H9 (cell line): ENCODE measurements around the gene DNAAF5. TPM values are rescaled to one million over a fixed set of nuclear protein-coding genes. Genes with fewer than 3 reads are reported as not detected.

Experiments
- DNase-seq: peaks from one replicate; pipeline ENCODE4 v3.0.0-alpha.2; 2017
- H2AFZ ChIP-seq: one replicate; pipeline ENCODE4 v1.6.1; 2013; ENCODE audit warnings: mild to moderate bottlenecking, low read length, control low read depth, moderate library complexity
- H2AK5ac ChIP-seq: 2 replicates; pipeline ENCODE4 v1.6.1; 2013; ENCODE audit warnings: low read length, control low read depth, mixed read lengths; ENCODE audit not compliant: insufficient read length
- H2BK120ac ChIP-seq: one replicate; pipeline ENCODE4 v1.6.1; 2013; ENCODE audit warnings: low read depth, mild to moderate bottlenecking, low read length, control low read depth, inconsistent platforms; ENCODE audit not compliant: poor library complexity, severe bottlenecking
- H2BK12ac ChIP-seq: 2 replicates; pipeline ENCODE4 v1.6.1; 2013; ENCODE audit warnings: low read length, control low read depth, mixed read lengths, low read depth; ENCODE audit not compliant: insufficient read length
- H2BK15ac ChIP-seq: 2 replicates; pipeline ENCODE4 v1.6.1; 2013; ENCODE audit warnings: low read depth, low read length, control low read depth
- H2BK20ac ChIP-seq: one replicate; pipeline ENCODE4 v1.6.1; 2013; ENCODE audit warnings: low read depth, mild to moderate bottlenecking, low read length, control low read depth, inconsistent platforms; ENCODE audit not compliant: poor library complexity, severe bottlenecking
- H2BK5ac ChIP-seq: 2 replicates; pipeline ENCODE4 v1.6.1; 2013; ENCODE audit warnings: low read length, control low read depth, mixed read lengths; ENCODE audit not compliant: insufficient read length
- H3K14ac ChIP-seq: 2 replicates; pipeline ENCODE4 v1.6.1; 2013; ENCODE audit warnings: low read length, control low read depth; ENCODE audit not compliant: insufficient read depth
- H3K18ac ChIP-seq: 2 replicates; pipeline ENCODE4 v1.6.1; 2013; ENCODE audit warnings: low read depth, mild to moderate bottlenecking, mixed read lengths, low read length, control low read depth; ENCODE audit not compliant: insufficient read length
- H3K23ac ChIP-seq: 2 replicates; pipeline ENCODE4 v1.6.1; 2013; ENCODE audit warnings: low read length, control low read depth, mixed read lengths, low read depth; ENCODE audit not compliant: insufficient read length
- H3K23me2 ChIP-seq: 2 replicates; pipeline ENCODE4 v1.6.1; 2013; ENCODE audit warnings: low read depth, mild to moderate bottlenecking, mixed read lengths, low read length, control low read depth; ENCODE audit not compliant: insufficient read length, poor library complexity, severe bottlenecking
- H3K27ac ChIP-seq: 2 replicates; pipeline ENCODE4 v1.5.1; 2013; ENCODE audit warnings: low read length, control low read depth, mixed read lengths, low read depth; ENCODE audit not compliant: insufficient read length
- H3K27me3 ChIP-seq: 2 replicates; pipeline ENCODE4 v1.6.1; 2013; ENCODE audit warnings: low read length, control low read depth, inconsistent platforms; ENCODE audit not compliant: insufficient read depth
- H3K4ac ChIP-seq: 2 replicates; pipeline ENCODE4 v1.6.1; 2013; ENCODE audit warnings: low read depth, mild to moderate bottlenecking, control low read depth, inconsistent platforms, low read length, moderate library complexity
- H3K4me1 ChIP-seq: 2 replicates; pipeline ENCODE4 v1.6.1; 2013; ENCODE audit warnings: low read length, control low read depth, inconsistent platforms; ENCODE audit not compliant: insufficient read depth
- H3K4me2 ChIP-seq: 2 replicates; pipeline ENCODE4 v1.6.1; 2013; ENCODE audit warnings: low read length, control low read depth, mixed read lengths; ENCODE audit not compliant: insufficient read length, insufficient read depth
- H3K56ac ChIP-seq: 2 replicates; pipeline ENCODE4 v1.6.1; 2013; ENCODE audit warnings: low read depth, mild to moderate bottlenecking, mixed read lengths, low read length, control low read depth; ENCODE audit not compliant: insufficient read length
- H3K79me1 ChIP-seq: 2 replicates; pipeline ENCODE4 v1.6.1; 2013; ENCODE audit warnings: low read depth, mild to moderate bottlenecking, moderate library complexity, low read length, control low read depth, inconsistent platforms; ENCODE audit not compliant: insufficient read depth, poor library complexity, severe bottlenecking
- H3K79me2 ChIP-seq: 2 replicates; pipeline ENCODE4 v1.6.1; 2013; ENCODE audit warnings: low read length, control low read depth, inconsistent platforms; ENCODE audit not compliant: insufficient read depth
- H3K9ac ChIP-seq: 2 replicates; pipeline ENCODE4 v1.6.1; 2013; ENCODE audit warnings: low read length, control low read depth, mixed read lengths; ENCODE audit not compliant: insufficient read length; ENCODE audit errors: extremely low read depth
- H3K9me3 ChIP-seq: one replicate; pipeline ENCODE4 v1.6.1; 2013; ENCODE audit warnings: low read depth, low read length, inconsistent platforms; ENCODE audit not compliant: control insufficient read depth
- H3T11ph ChIP-seq: one replicate; pipeline ENCODE4 v1.6.1; 2013; ENCODE audit warnings: mild to moderate bottlenecking, low read length, control low read depth, inconsistent platforms
- H4K20me1 ChIP-seq: one replicate; pipeline ENCODE4 v1.6.1; 2013; ENCODE audit not compliant: control insufficient read depth, insufficient read length, insufficient read depth
- H4K5ac ChIP-seq: 2 replicates; pipeline ENCODE4 v1.6.1; 2013; ENCODE audit warnings: low read depth, mild to moderate bottlenecking, mixed read lengths, low read length, control low read depth; ENCODE audit not compliant: insufficient read length
- H4K8ac ChIP-seq: replicated peaks from 2 replicates; pipeline ENCODE4 v1.6.1; 2013; ENCODE audit warnings: low read length, control low read depth, mixed read lengths, low read depth; ENCODE audit not compliant: insufficient read length
- H4K91ac ChIP-seq: 2 replicates; pipeline ENCODE4 v1.6.1; 2013; ENCODE audit warnings: low read depth, mild to moderate bottlenecking, moderate library complexity, mixed read lengths, low read length, control low read depth; ENCODE audit not compliant: insufficient read length
- H3K27ac Mint-ChIP-seq, 3 experiments: 2 replicates in 2 of 3; 3 replicates in 1 of 3; pipeline ENCODE4 v1.8.0; 2020 to 2021; ENCODE audit warnings: mixed read lengths in 3 of 3, mild to moderate bottlenecking in 1 of 3, moderate library complexity in 1 of 3
- H3K27me3 Mint-ChIP-seq: 2 replicates; pipeline ENCODE4 v1.8.0; 2021; ENCODE audit warnings: low read depth, mild to moderate bottlenecking, moderate library complexity, mixed read lengths
- H3K36me3 Mint-ChIP-seq, 3 experiments: 2 replicates in 2 of 3; 3 replicates in 1 of 3; pipeline ENCODE4 v1.8.0; 2020 to 2021; ENCODE audit warnings: low read depth in 3 of 3, mixed read lengths in 3 of 3; ENCODE audit not compliant: insufficient read depth in 1 of 3
- H3K4me1 Mint-ChIP-seq, 2 experiments: 2 replicates each; pipeline ENCODE4 v1.8.0; 2020; ENCODE audit warnings: mixed read lengths in 2 of 2
- H3K4me3 Mint-ChIP-seq, 2 experiments: 2 replicates in 1 of 2; 3 replicates in 1 of 2; pipeline ENCODE4 v1.8.0; 2020 to 2021; ENCODE audit warnings: mild to moderate bottlenecking in 2 of 2, mixed read lengths in 2 of 2, moderate library complexity in 1 of 2
- H3K9me3 Mint-ChIP-seq, 2 experiments: 2 replicates in 1 of 2; 3 replicates in 1 of 2; pipeline ENCODE4 v1.8.0; 2020; ENCODE audit warnings: mild to moderate bottlenecking in 2 of 2, mixed read lengths in 2 of 2, moderate library complexity in 1 of 2
- WGBS: extraction: QIAGEN DNeasy Blood & Tissue Kit; methylation state at CpG from one replicate; pipeline ENCODE4 v1.1.7; 2013; ENCODE audit warnings: missing lambda C conversion rate, low lambda C conversion rate, mixed read lengths; ENCODE audit not compliant: insufficient read length; ENCODE audit errors: extremely low coverage; 5-methylcytosine and 5-hydroxymethylcytosine counted together
- total RNA-seq: library from RNA; stranded (reverse); gene quantifications from 2 replicates; pipeline ENCODE4 v1.2.1, GENCODE V29; 2021
- TF ChIP-seq, protein P1 (sequence below): fragments of 200-600 bp; sonication (generic); conservative IDR thresholded peaks from 3 replicates; pipeline ENCODE4 v1.8.0; 2021; ENCODE audit warnings: antibody characterized with exemption, mild to moderate bottlenecking

DNAAF5 gene
- total RNA-seq, 1 experiment from 2014 or later = 43.5 TPM

DNA sequence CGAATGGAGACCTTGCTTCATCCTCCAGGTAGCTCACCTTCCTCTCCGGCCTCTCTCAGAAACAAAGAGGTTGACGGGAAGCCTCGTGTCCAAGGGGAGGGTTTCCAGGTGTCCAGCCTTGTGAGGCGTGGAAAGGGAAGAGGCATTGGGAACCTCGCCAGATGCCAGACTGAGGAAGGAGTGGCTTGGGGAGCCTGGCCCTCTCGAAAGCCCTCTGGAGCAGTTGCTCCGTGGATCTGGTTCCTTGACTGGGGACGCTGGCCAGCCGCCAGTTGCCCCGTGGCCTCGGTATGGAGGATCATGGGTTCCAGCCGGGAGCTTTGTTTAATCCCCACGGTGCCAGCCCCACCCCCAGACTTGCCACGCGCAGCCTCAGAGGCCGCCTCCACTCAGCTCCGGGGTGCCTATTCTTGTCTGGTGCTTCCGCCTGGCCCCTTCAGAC is 75.5 kb downstream of the DNAAF5 start:
- no peak overlapping the region for H3K56ac ChIP-seq
- no peak overlapping the region for H3K27ac ChIP-seq
- Mint-ChIP-seq H3K4me3 (no peak overlapping the region), H3K27ac (peak overlapping the region in 1 of 3 experiments; percentile 90; a peak in 2 of 7 replicates), H3K36me3 (peaks cover 5 to 7% (median 7%) of the 10 kb centered on the region in 3 experiments; a peak in 6 of 7 replicates), H3K4me1 (peaks cover 2 to 3% of the 10 kb centered on the region in 2 experiments; a peak in 2 of 4 replicates), H3K9me3 (peaks cover 10 to 13% of the 10 kb centered on the region in 2 experiments), H3K27me3 (no peaks in the 10 kb centered on the region)
- no peak overlapping the region for H2BK20ac ChIP-seq
- H3K4me1 ChIP-seq = no peaks in the 10 kb centered on the region; the same call in 1 of the 2 replicates
- H2BK5ac ChIP-seq = no peak overlapping the region
- no peak overlapping the region for H2BK12ac ChIP-seq
- H3K18ac ChIP-seq = peak overlapping the region; percentile 48
- no peak overlapping the region for H3K23ac ChIP-seq
- no peaks in the 10 kb centered on the region for H3K79me1 ChIP-seq
- H4K5ac ChIP-seq = no peak overlapping the region
- no peak overlapping the region for H4K91ac ChIP-seq
- H2AFZ ChIP-seq = no peak overlapping the region
- no peak overlapping the region for H3K9ac ChIP-seq
- no peaks in the 10 kb centered on the region for H3K9me3 ChIP-seq
- TF ChIP-seq, protein P1, sequence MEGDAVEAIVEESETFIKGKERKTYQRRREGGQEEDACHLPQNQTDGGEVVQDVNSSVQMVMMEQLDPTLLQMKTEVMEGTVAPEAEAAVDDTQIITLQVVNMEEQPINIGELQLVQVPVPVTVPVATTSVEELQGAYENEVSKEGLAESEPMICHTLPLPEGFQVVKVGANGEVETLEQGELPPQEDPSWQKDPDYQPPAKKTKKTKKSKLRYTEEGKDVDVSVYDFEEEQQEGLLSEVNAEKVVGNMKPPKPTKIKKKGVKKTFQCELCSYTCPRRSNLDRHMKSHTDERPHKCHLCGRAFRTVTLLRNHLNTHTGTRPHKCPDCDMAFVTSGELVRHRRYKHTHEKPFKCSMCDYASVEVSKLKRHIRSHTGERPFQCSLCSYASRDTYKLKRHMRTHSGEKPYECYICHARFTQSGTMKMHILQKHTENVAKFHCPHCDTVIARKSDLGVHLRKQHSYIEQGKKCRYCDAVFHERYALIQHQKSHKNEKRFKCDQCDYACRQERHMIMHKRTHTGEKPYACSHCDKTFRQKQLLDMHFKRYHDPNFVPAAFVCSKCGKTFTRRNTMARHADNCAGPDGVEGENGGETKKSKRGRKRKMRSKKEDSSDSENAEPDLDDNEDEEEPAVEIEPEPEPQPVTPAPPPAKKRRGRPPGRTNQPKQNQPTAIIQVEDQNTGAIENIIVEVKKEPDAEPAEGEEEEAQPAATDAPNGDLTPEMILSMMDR = no peak
- H3K27me3 ChIP-seq = no peaks in the 10 kb centered on the region
- H3K79me2 ChIP-seq = no peaks in the 10 kb centered on the region
- DNase-seq = no peak
- H3T11ph ChIP-seq = no peak overlapping the region
- no peak overlapping the region for H3K4ac ChIP-seq
- no peaks in the 10 kb centered on the region for H4K20me1 ChIP-seq
- H2BK120ac ChIP-seq = no peak overlapping the region
- H2BK15ac ChIP-seq = no peak overlapping the region
- H3K14ac ChIP-seq = peak overlapping the region; percentile 31; the same call in 1 of the 2 replicates
- H4K8ac ChIP-seq = no peak overlapping the region
- no peaks in the 10 kb centered on the region for H3K23me2 ChIP-seq
- WGBS = no CpG with 5 or more reads among the region's 19 CpGs
- no peak overlapping the region for H2AK5ac ChIP-seq
- no peak overlapping the region for H3K4me2 ChIP-seq
